Endothelial cell of umbilical vein (primary cell): ENCODE measurements around the gene TSPAN31. TPM values are rescaled to one million over a fixed set of nuclear protein-coding genes. Genes with fewer than 3 reads are reported as not detected.
A peak's percentile ranks its signal among the peaks of the same experiment; 100 is the strongest.

Experiments used
- BruUV-seq: library from RNA; stranded (reverse); fragments of 400-500 nt; replicated peaks from 2 replicates; lab custom pipeline; 2021; lab: Mats Ljungman, UMichigan
- CTCF ChIA-PET: fragments of 300-600, 350-600 bp; sonication (Branson Sonifier 250); formaldehyde crosslinking; loops from one replicate; lab custom pipeline; 2021; ENCODE audit warnings: antibody characterized with exemption, inconsistent platforms; lab: Charles Lee
- POLR2A ChIA-PET: fragments of 300-600, 350-600 bp; sonication (Branson Sonifier 250); formaldehyde crosslinking; loops from one replicate; lab custom pipeline; 2021; ENCODE audit warnings: antibody characterized with exemption, inconsistent platforms; lab: Charles Lee
- DNase-seq: peaks from one replicate; pipeline ENCODE4 v3.0.0-alpha.2; 2011; ENCODE audit warnings: low read depth, low spot score
- FAIRE-seq: peaks from 2 replicates; lab custom pipeline; 2011; peaks lifted over from hg19 to GRCh38; lab: Jason Lieb, UNC
- H2AFZ ChIP-seq: 2 replicates; pipeline ENCODE4 v1.6.0; 2012; ENCODE audit warnings: low read depth, low read length, control low read depth, inconsistent platforms
- H3K27ac ChIP-seq: 2 replicates; pipeline ENCODE4 v1.5.1; 2011; ENCODE audit warnings: low read depth, mild to moderate bottlenecking, control low read depth, low read length, moderate library complexity; ENCODE audit not compliant: insufficient read depth
- H3K27me3 ChIP-seq, 2 experiments: 2 replicates each; pipeline versions ENCODE4 v1.6.0 to v1.6.1; 2011; ENCODE audit warnings: low read length in 2 of 2, mixed read lengths in 1 of 2; ENCODE audit not compliant: control insufficient read depth in 2 of 2, insufficient read depth in 2 of 2
- H3K36me3 ChIP-seq, 2 experiments: 2 replicates in 1 of 2; 3 replicates in 1 of 2; pipeline ENCODE4 v1.5.1; 2011; ENCODE audit warnings: low read length in 2 of 2, mild to moderate bottlenecking in 1 of 2, moderate library complexity in 1 of 2; ENCODE audit not compliant: control insufficient read depth in 2 of 2, insufficient read depth in 2 of 2; ENCODE audit errors: extremely low read depth in 1 of 2
- H3K4me1 ChIP-seq: 3 replicates; pipeline ENCODE4 v1.5.1; 2011; ENCODE audit warnings: mild to moderate bottlenecking, low read length; ENCODE audit not compliant: control insufficient read depth, insufficient read depth; ENCODE audit errors: extremely low read depth
- H3K4me2 ChIP-seq: 2 replicates; pipeline ENCODE4 v1.6.1; 2011; ENCODE audit warnings: low read length, control low read depth, mixed read lengths; ENCODE audit not compliant: insufficient read depth
- H3K4me3 ChIP-seq, 3 experiments: fragments of 200-600 bp in 1 of 3; sonication (generic), shearing (Covaris generic) in 1 of 3; replicated peaks in 1 of 3; 2 replicates each; pipeline ENCODE4 v1.5.1; 2011 to 2016; ENCODE audit warnings: control low read depth in 3 of 3, low read length in 3 of 3, mild to moderate bottlenecking in 2 of 3, inconsistent platforms in 1 of 3, low read depth in 1 of 3, moderate library complexity in 1 of 3; ENCODE audit not compliant: insufficient read depth in 1 of 3
- H3K79me2 ChIP-seq: 2 replicates; pipeline ENCODE4 v1.6.0; 2012; ENCODE audit warnings: low read length, inconsistent platforms; ENCODE audit not compliant: control insufficient read depth, insufficient read depth
- H3K9ac ChIP-seq: replicated peaks from 2 replicates; pipeline ENCODE3; 2011; ENCODE audit warnings: low read length, control low read depth; ENCODE audit not compliant: insufficient read depth; ENCODE audit errors: extremely low read depth
- H3K9me1 ChIP-seq: replicated peaks from 3 replicates; pipeline ENCODE4 v1.6.0; 2011; ENCODE audit warnings: mild to moderate bottlenecking, low read length; ENCODE audit not compliant: control insufficient read depth, insufficient read depth; ENCODE audit errors: extremely low read depth
- H3K9me3 ChIP-seq: replicated peaks from 2 replicates; pipeline ENCODE4 v1.5.1; 2012; ENCODE audit warnings: low read length, inconsistent platforms; ENCODE audit not compliant: control insufficient read depth, insufficient read depth
- H4K20me1 ChIP-seq: replicated peaks from 2 replicates; pipeline ENCODE3; 2011; ENCODE audit warnings: mild to moderate bottlenecking, low read length; ENCODE audit not compliant: control insufficient read depth, insufficient read depth; ENCODE audit errors: extremely low read depth
- EZH2 ChIP-seq: IDR thresholded peaks from 2 replicates; pipeline ENCODE4 v1.6.1; 2012; ENCODE audit warnings: borderline replicate concordance, low read depth, mild to moderate bottlenecking, moderate library complexity, low read length, inconsistent platforms; ENCODE audit not compliant: severe bottlenecking
- FOS ChIP-seq: IDR thresholded peaks from 2 replicates; pipeline ENCODE4 v1.6.1; 2011; ENCODE audit warnings: mild to moderate bottlenecking, low read length, moderate library complexity, borderline replicate concordance; ENCODE audit not compliant: insufficient read depth
- GATA2 ChIP-seq: IDR thresholded peaks from 2 replicates; pipeline ENCODE4 v1.7.0; 2011; ENCODE audit warnings: low read depth, mild to moderate bottlenecking, moderate library complexity, mixed read lengths, low read length; ENCODE audit not compliant: insufficient read length, insufficient read depth
- JUN ChIP-seq: IDR thresholded peaks from 2 replicates; pipeline ENCODE4 v1.6.1; 2011; ENCODE audit warnings: borderline replicate concordance, low read depth; ENCODE audit not compliant: insufficient read length, insufficient read depth
- MYC ChIP-seq: IDR thresholded peaks from one replicate; pipeline ENCODE4 v1.6.1; 2011; ENCODE audit warnings: mild to moderate bottlenecking, low read depth, low read length
- POLR2A ChIP-seq: IDR thresholded peaks from 2 replicates; pipeline ENCODE4 v1.6.1; 2012; ENCODE audit warnings: low read depth, mild to moderate bottlenecking, control low read depth, low read length
- POLR2AphosphoS5 ChIP-seq: IDR thresholded peaks from 2 replicates; pipeline ENCODE4 v1.6.1; 2012; ENCODE audit warnings: low read depth, mild to moderate bottlenecking, control low read depth, low read length, moderate library complexity; ENCODE audit not compliant: insufficient read depth
- dilution Hi-C: fragments of 300-500 bp; cut with MboI; formaldehyde crosslinking; loops from one replicate; pipeline ENCODE4 v1.15.0; 2019; ENCODE audit warnings: low sequenced_read_pairs; ENCODE audit not compliant: extremely low pct_ligation_motif_present
- intact Hi-C: fragments of 100-400 bp; cut with micrococcal nuclease; formaldehyde crosslinking; loops from one replicate; pipeline ENCODE4 v1.10.0; 2022
- polyA plus RNA-seq, 4 experiments: library from polyadenylated mRNA; depleted of rRNA in 3 of 4; stranded (reverse) in 3 of 4; unstranded in 1 of 4; fragments of >200 nt; gene quantifications; 2 replicates each; pipeline versions ENCODE4 v1.2.1 to v1.2.3, GENCODE V29; 2011 to 2012; ENCODE audit warnings: missing spikeins in 1 of 4
- total RNA-seq: library from RNA; stranded (reverse); gene quantifications from 2 replicates; pipeline ENCODE4 v1.2.3, GENCODE V29; 2021
- TF ChIP-seq, protein P1 (sequence below), 2 donors: IDR thresholded peaks; 1 replicate in 1 of 2; 2 replicates in 1 of 2; pipeline ENCODE4 v1.5.1; 2011; ENCODE audit warnings: low read length in 2 of 2, mild to moderate bottlenecking in 2 of 2, moderate library complexity in 2 of 2, control low read depth in 1 of 2, inconsistent platforms in 1 of 2, low read depth in 1 of 2; ENCODE audit not compliant: insufficient read depth in 1 of 2; ENCODE audit errors: extremely low read depth in 1 of 2
- TF ChIP-seq, protein P2 (sequence below): IDR thresholded peaks from 2 replicates; pipeline ENCODE4 v1.6.1; 2011; ENCODE audit not compliant: insufficient read depth, insufficient read length

TSPAN31 gene
- total and polyA plus RNA-seq, 2 donors (not counting 3 experiments of a cell fraction or from before 2014, with no cell fraction given), result 15.0 to 43.9 TPM

DNA sequence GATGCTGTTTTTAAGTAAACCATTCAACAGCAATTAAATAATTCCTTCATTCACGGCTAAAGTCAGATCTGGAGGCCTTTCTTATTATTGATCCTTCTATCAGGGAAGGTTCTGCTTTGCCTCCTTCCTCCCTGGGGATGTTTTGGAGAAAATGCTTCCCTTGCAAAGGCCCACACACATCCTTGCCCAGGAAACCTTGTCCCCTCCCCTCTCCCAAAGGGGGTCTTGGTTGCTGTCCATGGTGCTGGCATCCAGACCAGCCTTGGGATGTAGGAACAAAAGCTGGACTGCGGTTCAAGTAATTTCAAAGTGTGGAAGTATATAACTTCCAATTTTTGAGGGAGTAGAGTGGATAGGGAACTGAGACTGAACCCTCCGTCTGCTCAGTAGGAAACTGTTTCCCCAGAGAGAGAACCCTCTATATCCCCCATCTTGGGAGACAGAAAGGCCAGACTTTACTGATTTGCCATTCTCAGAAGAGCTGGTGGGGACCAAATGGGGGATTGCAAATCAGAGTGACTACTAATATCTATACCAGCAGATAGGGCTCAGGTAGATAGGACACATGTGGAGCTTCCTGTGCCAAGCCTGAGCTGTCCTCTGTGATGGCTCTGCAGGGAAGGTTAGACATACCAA lies 15.6 kb downstream of the TSPAN31 start:
- DNase-seq (no peak), FAIRE-seq (no peak)
- H3K36me3 ChIP-seq, result no peaks in the 10 kb centered on the region
- dilution Hi-C loops (no loop called here), intact Hi-C loops (no loop called here)
- H3K4me1 ChIP-seq, result peaks cover 12% of the 10 kb centered on the region
- no peak overlapping the region for H3K4me2 ChIP-seq
- no TSS peak for BruUV-seq
- TF ChIP-seq EZH2, result peak; percentile 49
- TF ChIP-seq, protein P1, sequence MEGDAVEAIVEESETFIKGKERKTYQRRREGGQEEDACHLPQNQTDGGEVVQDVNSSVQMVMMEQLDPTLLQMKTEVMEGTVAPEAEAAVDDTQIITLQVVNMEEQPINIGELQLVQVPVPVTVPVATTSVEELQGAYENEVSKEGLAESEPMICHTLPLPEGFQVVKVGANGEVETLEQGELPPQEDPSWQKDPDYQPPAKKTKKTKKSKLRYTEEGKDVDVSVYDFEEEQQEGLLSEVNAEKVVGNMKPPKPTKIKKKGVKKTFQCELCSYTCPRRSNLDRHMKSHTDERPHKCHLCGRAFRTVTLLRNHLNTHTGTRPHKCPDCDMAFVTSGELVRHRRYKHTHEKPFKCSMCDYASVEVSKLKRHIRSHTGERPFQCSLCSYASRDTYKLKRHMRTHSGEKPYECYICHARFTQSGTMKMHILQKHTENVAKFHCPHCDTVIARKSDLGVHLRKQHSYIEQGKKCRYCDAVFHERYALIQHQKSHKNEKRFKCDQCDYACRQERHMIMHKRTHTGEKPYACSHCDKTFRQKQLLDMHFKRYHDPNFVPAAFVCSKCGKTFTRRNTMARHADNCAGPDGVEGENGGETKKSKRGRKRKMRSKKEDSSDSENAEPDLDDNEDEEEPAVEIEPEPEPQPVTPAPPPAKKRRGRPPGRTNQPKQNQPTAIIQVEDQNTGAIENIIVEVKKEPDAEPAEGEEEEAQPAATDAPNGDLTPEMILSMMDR (IDR thresholded peaks at IDR 0.05; ENCODE audit: extremely low read depth in 1 of 2, insufficient read depth in 1 of 2, low read depth in 1 of 2, low read length in 2 of 2), result no peak
- no peaks in the 10 kb centered on the region for H3K9me1 ChIP-seq
- POLR2A ChIA-PET, result no interaction called here
- H3K79me2 ChIP-seq, result no peaks in the 10 kb centered on the region
- H3K4me3 ChIP-seq, result no peak overlapping the region
- H3K9ac ChIP-seq, result no peak overlapping the region
- H2AFZ ChIP-seq, result no peak overlapping the region
- H3K27ac ChIP-seq, result no peak overlapping the region
- CTCF ChIA-PET, result interaction anchor here (0.9 to 2.8 kb wide), 4 partner anchors 8 to 63 kb away, joined by 3 to 12 read pairs (median 4); partner anchors contain the start of genes EEF1AKMT3, METTL1 and TSPAN31
- no peaks in the 10 kb centered on the region for H3K9me3 ChIP-seq
- H3K27me3 ChIP-seq, result peaks cover 32 to 38% of the 10 kb centered on the region in 2 experiments
- no peaks in the 10 kb centered on the region for H4K20me1 ChIP-seq

DNA sequence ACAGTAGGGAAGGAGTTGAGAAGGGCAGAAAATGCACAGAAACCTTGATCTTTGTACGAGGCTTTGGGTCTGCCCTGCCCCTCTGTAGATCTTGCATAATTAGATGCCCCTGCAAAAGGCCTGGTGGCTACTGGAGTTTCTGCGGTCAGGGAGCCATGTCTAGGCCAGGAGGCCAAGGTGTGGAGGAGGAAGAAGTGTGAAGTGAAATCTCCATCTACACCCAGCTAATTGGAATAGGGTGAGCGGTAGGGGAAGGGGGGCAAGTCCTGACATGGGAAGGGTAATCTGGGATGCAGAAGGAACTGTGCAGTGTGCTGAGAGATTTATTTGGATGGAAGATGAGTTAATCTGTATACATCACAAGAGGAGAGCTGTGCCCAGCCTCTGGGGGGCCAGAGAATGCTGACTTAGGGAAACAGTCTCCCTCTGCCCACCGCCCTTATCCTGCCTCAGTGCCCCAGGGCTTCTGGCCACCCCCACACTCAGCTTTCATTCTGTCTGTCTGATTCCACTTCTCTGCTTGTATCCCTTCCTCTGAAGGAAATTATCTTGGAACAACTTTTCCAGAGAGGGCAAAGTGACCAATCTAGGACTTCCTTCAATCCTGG lies 16.7 kb downstream of the TSPAN31 start:
- no peak overlapping the region for H3K9ac ChIP-seq
- no peak overlapping the region for H3K4me3 ChIP-seq
- no peak for FAIRE-seq
- no peaks in the 10 kb centered on the region for H3K36me3 ChIP-seq
- no peaks in the 10 kb centered on the region for H4K20me1 ChIP-seq
- no peak for DNase-seq
- TF ChIP-seq POLR2AphosphoS5, result no peak
- TF ChIP-seq GATA2, result no peak
- TF ChIP-seq JUN, result no peak
- TF ChIP-seq, protein P1 (IDR thresholded peaks at IDR 0.05; ENCODE audit: extremely low read depth in 1 of 2, insufficient read depth in 1 of 2, low read depth in 1 of 2, low read length in 2 of 2), result no peak
- TF ChIP-seq, protein P2, sequence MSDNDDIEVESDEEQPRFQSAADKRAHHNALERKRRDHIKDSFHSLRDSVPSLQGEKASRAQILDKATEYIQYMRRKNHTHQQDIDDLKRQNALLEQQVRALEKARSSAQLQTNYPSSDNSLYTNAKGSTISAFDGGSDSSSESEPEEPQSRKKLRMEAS, result no peak
- no peak for TF ChIP-seq POLR2A
- no peak for TF ChIP-seq MYC
- TF ChIP-seq EZH2, result no peak
- TF ChIP-seq FOS, result no peak
- H3K9me3 ChIP-seq, result no peaks in the 10 kb centered on the region
- CTCF ChIA-PET, result interaction anchor here (0.9 kb wide), 1 partner anchor 11 kb away, joined by 3 read pairs; the partner anchor contains the start of genes EEF1AKMT3 and METTL1
- intact Hi-C loops, result no loop called here
- peaks cover 17% of the 10 kb centered on the region for H3K4me1 ChIP-seq
- H3K27ac ChIP-seq, result no peak overlapping the region
- peaks cover 37 to 39% of the 10 kb centered on the region in 2 experiments for H3K27me3 ChIP-seq
- no TSS peak for BruUV-seq
- dilution Hi-C loops, result no loop called here
- no peaks in the 10 kb centered on the region for H3K9me1 ChIP-seq
- POLR2A ChIA-PET, result no interaction called here
- H3K4me2 ChIP-seq, result no peak overlapping the region
- no peaks in the 10 kb centered on the region for H3K79me2 ChIP-seq
- H2AFZ ChIP-seq, result no peak overlapping the region
